HepG2 (cell line): ENCODE results near the gene RHBDF2. TPM values are rescaled to one million over a fixed set of nuclear protein-coding genes. Genes with fewer than 3 reads are reported as not detected.
A peak's percentile ranks its signal among the peaks of the same experiment; 100 is the strongest.

Experiments
- ATAC-seq: fragments of 200-7000 bp; cut with Tn5 transposase; 3 replicates; pipeline ENCODE4 v1.9.1; 2020; ENCODE audit warnings: mild to moderate bottlenecking, moderate library complexity
- Bru-seq: library from RNA; stranded (reverse); fragments of 400-500 nt; gene quantifications from one replicate; lab custom pipeline; 2021; lab: Mats Ljungman, UMichigan
- BruChase-seq, 2 experiments: library from RNA; stranded (reverse); fragments of 400-500 nt; gene quantifications; one replicate each; lab custom pipeline; 2021; lab: Mats Ljungman, UMichigan
- BruUV-seq: library from RNA; stranded (reverse); fragments of 400-500 nt; replicated peaks from 2 replicates; lab custom pipeline; 2021; lab: Mats Ljungman, UMichigan
- CTCF ChIA-PET: fragments of 300-600 bp; formaldehyde crosslinking; extraction: SDS; loops from one replicate; lab custom pipeline; 2021; ENCODE audit warnings: low total read pairs, inconsistent platforms, low intra/inter-chr PET ratio; lab: Yijun Ruan, JAX
- POLR2A ChIA-PET: fragments of 350-600 bp; sonication (Branson Sonifier 250); formaldehyde crosslinking; loops from one replicate; lab custom pipeline; 2020; ENCODE audit warnings: antibody characterized with exemption, inconsistent platforms; lab: Yijun Ruan, JAX
- DNase-seq: peaks from one replicate; pipeline ENCODE4 v3.0.0-alpha.2; 2015; ENCODE audit warnings: low spot score
- FAIRE-seq: peaks from 3 replicates; lab custom pipeline; 2011; peaks lifted over from hg19 to GRCh38; lab: Jason Lieb, UNC
- H2AFZ ChIP-seq: one replicate; pipeline ENCODE4 v1.6.1; 2011; ENCODE audit warnings: low read length, inconsistent platforms
- H3K27ac ChIP-seq: fragments of 300-600 bp; 3 replicates; pipeline ENCODE4 v1.8.0; 2011; ENCODE audit warnings: mixed run types, mild to moderate bottlenecking, mixed read lengths, low read length, inconsistent platforms; ENCODE audit not compliant: insufficient read depth; ENCODE audit errors: extremely low read length
- H3K27me3 ChIP-seq, 2 experiments: fragments of 200-600 bp in 1 of 2; 2 replicates in 1 of 2; 3 replicates in 1 of 2; pipeline versions ENCODE4 v1.6.0 to v1.8.0; 2011; ENCODE audit warnings: low read length in 2 of 2, mild to moderate bottlenecking in 2 of 2, moderate library complexity in 2 of 2, inconsistent platforms in 1 of 2; ENCODE audit not compliant: insufficient read depth in 2 of 2, control insufficient read depth in 1 of 2
- H3K36me3 ChIP-seq, 2 experiments: fragments of 200-600 bp in 1 of 2; replicated peaks in 1 of 2; 2 replicates in 1 of 2; 3 replicates in 1 of 2; pipeline versions ENCODE4 v1.5.1 to v1.8.0; 2011; ENCODE audit warnings: low read length in 2 of 2, inconsistent platforms in 1 of 2; ENCODE audit not compliant: insufficient read depth in 2 of 2, control insufficient read depth in 1 of 2
- H3K4me1 ChIP-seq: 2 replicates; pipeline ENCODE4 v1.5.1; 2012; ENCODE audit warnings: low read length, inconsistent platforms; ENCODE audit not compliant: insufficient read depth
- H3K4me2 ChIP-seq: 2 replicates; pipeline ENCODE4 v1.6.0; 2011; ENCODE audit warnings: low read depth, low read length, inconsistent platforms
- H3K4me3 ChIP-seq, 3 experiments: fragments of 200-600 bp in 1 of 3; sonication (generic), shearing (Covaris generic) in 1 of 3; replicated peaks in 1 of 3; 2 replicates each; pipeline ENCODE4 v1.5.1; 2011 to 2016; ENCODE audit warnings: low read length in 3 of 3, inconsistent platforms in 2 of 3, low read depth in 2 of 3, mild to moderate bottlenecking in 2 of 3, control low read depth in 1 of 3, mixed read lengths in 1 of 3; ENCODE audit not compliant: insufficient read depth in 1 of 3
- H3K79me2 ChIP-seq: one replicate; pipeline ENCODE4 v1.6.1; 2011; ENCODE audit warnings: low read length, inconsistent platforms; ENCODE audit not compliant: insufficient read depth
- H3K9ac ChIP-seq: 2 replicates; pipeline ENCODE4 v1.6.0; 2011; ENCODE audit warnings: mild to moderate bottlenecking, low read depth, low read length, inconsistent platforms; ENCODE audit not compliant: insufficient read depth
- H3K9me3 ChIP-seq: 2 replicates; pipeline ENCODE4 v1.5.1; 2012; ENCODE audit warnings: mild to moderate bottlenecking, low read length
- H4K20me1 ChIP-seq: 2 replicates; pipeline ENCODE4 v1.6.0; 2011; ENCODE audit warnings: inconsistent platforms, mild to moderate bottlenecking, low read length, moderate library complexity; ENCODE audit not compliant: insufficient read depth
- DMTF1 ChIP-seq: sonication (generic); formaldehyde crosslinking; IDR thresholded peaks from 2 replicates; pipeline ENCODE4 v1.4.0; 2020; ENCODE audit warnings: mild to moderate bottlenecking, missing genetic modification reagents
- GATA4 ChIP-seq: sonication (generic); IDR thresholded peaks from 2 replicates; pipeline ENCODE4 v1.6.1; 2016; ENCODE audit warnings: antibody characterized with exemption, low read depth, borderline replicate concordance
- MEIS1 ChIP-seq: sonication (generic); formaldehyde crosslinking; IDR thresholded peaks from 2 replicates; pipeline ENCODE4 v1.9.0; 2021; ENCODE audit warnings: mild to moderate bottlenecking, missing genetic modification reagents, moderate library complexity, borderline replicate concordance
- PBX3 ChIP-seq: sonication (generic); formaldehyde crosslinking; IDR thresholded peaks from 2 replicates; pipeline ENCODE4 v1.8.1; 2023; ENCODE audit warnings: missing genetic modification reagents, inconsistent platforms, borderline replicate concordance
- ZMYM2 ChIP-seq: sonication (generic); formaldehyde crosslinking; IDR thresholded peaks from 2 replicates; pipeline ENCODE4 v1.8.0; 2022; ENCODE audit warnings: mild to moderate bottlenecking, missing genetic modification reagents
- ZNF281 ChIP-seq: sonication (generic); formaldehyde crosslinking; IDR thresholded peaks from 2 replicates; pipeline ENCODE4 v1.4.0; 2020; ENCODE audit warnings: missing genetic modification reagents, borderline replicate concordance
- ZNF296 ChIP-seq: sonication (generic); formaldehyde crosslinking; conservative IDR thresholded peaks from 2 replicates; pipeline ENCODE4 v1.5.0; 2020; ENCODE audit warnings: mild to moderate bottlenecking, missing genetic modification reagents
- ZNF367 ChIP-seq: sonication (generic); formaldehyde crosslinking; IDR thresholded peaks from 2 replicates; pipeline ENCODE4 v1.4.0; 2020; ENCODE audit warnings: missing genetic modification reagents, borderline replicate concordance
- ZNF878 ChIP-seq: sonication (generic); formaldehyde crosslinking; IDR thresholded peaks from 2 replicates; pipeline ENCODE4 v1.8.1; 2023; ENCODE audit warnings: mild to moderate bottlenecking, missing genetic modification reagents, moderate library complexity
- WGBS: methylation state at CpG from one replicate; pipeline ENCODE4 v1.1.6; 2017; ENCODE audit warnings: low lambda C conversion rate; 5-methylcytosine and 5-hydroxymethylcytosine counted together
- in situ Hi-C: cut with HindIII; loops from 2 replicates; pipeline ENCODE4 v1.10.0; 2017; ENCODE audit warnings: low pct_unique_long_range_greater_than_20kb; ENCODE audit not compliant: extremely low pct_ligation_motif_present
- intact Hi-C: fragments of 100-400 bp; cut with micrococcal nuclease; formaldehyde crosslinking; loops from one replicate; pipeline ENCODE4 v1.10.0; 2022; ENCODE audit not compliant: unreplicated experiment
- long read RNA-seq, 2 experiments: library from RNA in 1 of 2; library from polyadenylated mRNA in 1 of 2; stranded (forward) in 1 of 2; unstranded in 1 of 2; transcript quantifications; one replicate each; pipeline ENCODE4 v2.0.0, GENCODE V29; 2019 to 2022
- polyA minus RNA-seq, 3 experiments: library from RNA; depleted of rRNA, polyadenylated mRNA; stranded (reverse); fragments of >200 nt; gene quantifications; 2 replicates each; pipeline ENCODE4 v1.2.3, GENCODE V29; 2011; ENCODE audit warnings: low replicate concordance in 1 of 3
- polyA plus RNA-seq, 8 experiments: library from polyadenylated mRNA; depleted of rRNA in 3 of 8; stranded (reverse) in 7 of 8; unstranded in 1 of 8; fragments of >200 nt; fragmentation: Illumina TruSeq in 4 of 8; extraction: Trizol in 4 of 8; gene quantifications; 2 replicates each; pipeline versions ENCODE4 v1.2.1 to v1.2.3, GENCODE V29; 2011 to 2016; ENCODE audit warnings: low read depth in 4 of 8, missing spikeins in 1 of 8, mixed read lengths in 1 of 8; ENCODE audit not compliant: insufficient read depth in 1 of 8
- total RNA-seq, 5 experiments: library from RNA; depleted of rRNA; stranded (reverse); fragments of >200 nt; fragmentation: Illumina TruSeq; extraction: Trizol; gene quantifications; 2 replicates each; pipeline ENCODE4 v1.2.3, GENCODE V29; 2016; ENCODE audit warnings: low read depth in 1 of 5

Gene RHBDF2
- total RNA-seq (2016; rRNA removed; fragmentation: Illumina TruSeq; extraction: Trizol) (4.2 and 7.8 TPM in 2 replicates), polyA plus RNA-seq (2011; rRNA removed) (24.2 and 27.6 TPM in 2 replicates), polyA minus RNA-seq (2011; rRNA and poly(A)+ RNA removed; ENCODE audit: low replicate concordance) (8.1 and 40.4 TPM in 2 replicates), Bru-seq, nascent RNA (percentile 68 among the genes with signal in this experiment), BruChase-seq, experiment 1, labeled RNA remaining after a 6-hour chase (percentile 65 among the genes with signal in this experiment), BruChase-seq, experiment 2, labeled RNA remaining after a 2-hour chase (percentile 61 among the genes with signal in this experiment)
- total RNA-seq (2016; cell fraction: cytosol; rRNA removed; fragmentation: Illumina TruSeq; extraction: Trizol; ENCODE audit: low read depth) = 3.3 and 3.4 TPM in 2 replicates
- 2.8 and 8.6 TPM in 2 replicates for total RNA-seq (2016; cell fraction: insoluble cytoplasmic fraction; rRNA removed; fragmentation: Illumina TruSeq; extraction: Trizol)
- 3.2 and 3.5 TPM in 2 replicates for total RNA-seq (2016; cell fraction: membrane; rRNA removed; fragmentation: Illumina TruSeq; extraction: Trizol)
- total RNA-seq (2016; cell fraction: nucleus; rRNA removed; fragmentation: Illumina TruSeq; extraction: Trizol) = 10.0 and 14.7 TPM in 2 replicates
- 9.7 and 15.2 TPM in 2 replicates for polyA plus RNA-seq (2011; cell fraction: cytosol; rRNA removed)
- polyA plus RNA-seq (2011; cell fraction: nucleus; rRNA removed) = 96.1 and 124 TPM in 2 replicates
- 17.9 and 27.7 TPM in 2 replicates for polyA plus RNA-seq (2012)
- 1.2 and 1.5 TPM in 2 replicates for polyA plus RNA-seq (2016; cell fraction: cytosol; fragmentation: Illumina TruSeq; extraction: Trizol; ENCODE audit: low read depth)
- polyA plus RNA-seq (2016; cell fraction: insoluble cytoplasmic fraction; fragmentation: Illumina TruSeq; extraction: Trizol; ENCODE audit: low read depth) = 3.8 and 4.6 TPM in 2 replicates
- polyA plus RNA-seq (2016; cell fraction: membrane; fragmentation: Illumina TruSeq; extraction: Trizol; ENCODE audit: low read depth) = 2.0 and 3.1 TPM in 2 replicates
- 23.9 and 27.3 TPM in 2 replicates for polyA plus RNA-seq (2016; cell fraction: nucleus; fragmentation: Illumina TruSeq; extraction: Trizol; ENCODE audit: insufficient read depth, low read depth)
- polyA minus RNA-seq (2011; cell fraction: cytosol; rRNA and poly(A)+ RNA removed) = 12.8 and 13.5 TPM in 2 replicates
- 26.5 and 30.6 TPM in 2 replicates for polyA minus RNA-seq (2011; cell fraction: nucleus; rRNA and poly(A)+ RNA removed)
- long read RNA-seq, experiment 1, partial matches to known transcripts = 0 of 9 reads
- long read RNA-seq, experiment 1, other reads (novel, unspliced or antisense) = 8 of 9 reads
- long read RNA-seq, experiment 2, partial matches to known transcripts = 15 of 62 reads
- long read RNA-seq, experiment 2, other reads (novel, unspliced or antisense) = 45 of 62 reads

GRCh38 chr17:76501018-76501826 is at the start of gene RHBDF2:
TSS of gene RHBDF2 (minus strand) at chr17:76501423. CDS start at chr17:76481524, 19,899 bp downstream.
- intact Hi-C loops (loop anchor here (1.0 kb wide), 1 partner anchor 35 kb away; no protein-coding TSS in a partner anchor), in situ Hi-C loops (no loop called here)
- POLR2A ChIA-PET = interaction anchor here (0.7 to 8.2 kb wide), 30 partner anchors 8 to 170 kb away, joined by 3 to 252 read pairs (median 6); partner anchors contain the start of genes AANAT, PRCD, PRPSAP1 and UBE2O
- Histone ChIP-seq H3K4me2 (peak within 1 kb of the TSS; percentile 100), H2AFZ (peak within 1 kb of the TSS; percentile 2), H3K4me1 (peaks cover 65% of the 10 kb centered on the region), H3K4me3 (peak within 1 kb of the TSS; percentile 90 to 99 (median 96)), H3K79me2 (peaks cover 29% of the 10 kb centered on the region), H3K27ac (peak within 1 kb of the TSS; percentile 64), H4K20me1 (peaks cover 12% of the 10 kb centered on the region; the same call in 1 of the 2 replicates), H3K27me3 (no peaks in the 10 kb centered on the region; a peak in 1 of 5 replicates), H3K36me3 (no peaks in the 10 kb centered on the region), H3K9me3 (no peaks in the 10 kb centered on the region), H3K9ac (peak within 1 kb of the TSS; percentile 91)
- BruUV-seq = no TSS peak
- CTCF ChIA-PET = interaction anchor here (1.0 kb wide), 1 partner anchor 35 kb away, joined by 4 read pairs; no protein-coding TSS in a partner anchor
- ATAC-seq (peak; percentile 70), FAIRE-seq (no peak), DNase-seq (peak; percentile 79)
- WGBS = 0% methylated on average over 17 of the region's 72 CpGs
- TF ChIP-seq ZMYM2 (CRISPR knock-in tag) = no peak
- TF ChIP-seq MEIS1 = peak; percentile 19; the same call in 1 of the 2 replicates
- no peak for TF ChIP-seq PBX3 (CRISPR knock-in tag)
- TF ChIP-seq ZNF367 = no peak; the same call in 1 of the 2 replicates
- no peak for TF ChIP-seq ZNF878
- TF ChIP-seq DMTF1 (CRISPR knock-in tag) = no peak
- TF ChIP-seq ZNF281 (CRISPR knock-in tag) = no peak; the same call in 1 of the 2 replicates
- no peak for TF ChIP-seq ZNF296 (CRISPR knock-in tag)
- peak; percentile 38 for TF ChIP-seq GATA4
